Activated CD8-positive, alpha-beta memory T cell treated with anti-CD3 and anti-CD28 coated beads, Interleukin-2, amount 50 U/mL, for 24 hours (primary cell): ENCODE measurements around the gene RGS6.

Experiments
- DNase-seq: peaks from one replicate; pipeline ENCODE4 v3.0.0-alpha.2; 2020; ENCODE audit errors: extremely low read depth

RGS6 gene

GRCh38 chr14:72081137-72081536 is 148.9 kb downstream of the RGS6 start:
- DNase-seq = no peak

DNA sequence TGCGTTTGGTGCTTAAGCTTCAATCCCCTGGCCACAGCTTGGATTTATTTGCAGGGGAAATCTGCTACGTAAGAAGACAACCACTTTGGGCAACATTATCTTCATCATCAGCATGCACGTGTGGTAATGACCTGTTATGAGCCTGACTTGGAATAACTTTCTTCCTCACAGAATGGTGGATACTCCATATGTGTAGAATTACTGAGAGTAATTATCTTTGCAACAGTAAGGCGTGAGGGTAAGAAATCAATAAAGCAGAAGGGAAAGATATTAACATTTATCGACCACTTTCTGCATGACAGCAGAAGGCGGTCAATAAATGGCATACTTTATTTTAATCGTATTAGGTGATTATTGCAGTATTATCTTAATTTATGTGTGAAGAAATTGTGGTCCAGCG is 152.7 kb downstream of the RGS6 start:
- DNase-seq = no peak

GRCh38 chr14:72089625-72090024 is 157.4 kb downstream of the RGS6 start:
- no peak for DNase-seq

DNA sequence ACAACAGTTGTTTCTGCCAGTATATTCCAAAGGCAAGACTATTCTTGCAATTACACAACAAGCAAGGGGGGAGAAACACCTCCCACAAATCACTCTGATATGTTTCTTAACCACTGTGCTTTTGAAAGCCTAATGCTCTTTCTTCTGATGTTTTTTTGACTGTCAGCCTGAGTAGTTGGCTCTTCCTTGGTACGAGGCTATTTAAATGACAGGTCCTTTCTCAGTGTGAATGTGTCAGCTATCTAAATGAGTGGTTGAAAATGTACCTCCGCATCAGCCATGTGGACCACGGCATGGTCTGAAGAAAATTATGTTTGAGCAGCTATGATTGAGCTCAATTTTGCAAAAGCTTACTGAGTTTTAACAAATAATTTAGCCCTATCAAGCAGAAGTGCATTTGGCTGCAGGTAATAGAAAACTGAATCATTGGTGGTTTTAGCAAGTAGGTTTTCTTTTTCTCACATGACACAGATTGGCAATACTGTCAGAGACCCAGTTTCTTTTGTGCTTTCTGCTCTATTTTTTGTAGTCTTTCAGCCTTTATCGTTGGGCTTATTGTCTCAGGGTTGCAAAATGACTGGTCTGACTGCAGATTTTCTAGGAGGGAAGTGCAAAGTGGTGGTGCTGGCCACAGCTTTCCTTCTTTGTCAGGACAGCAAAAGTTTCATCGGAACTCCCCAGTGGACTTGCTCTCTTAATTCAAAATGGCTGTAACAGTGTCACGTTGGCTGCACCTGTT is 162.8 kb downstream of the RGS6 start:
- DNase-seq = no peak

DNA sequence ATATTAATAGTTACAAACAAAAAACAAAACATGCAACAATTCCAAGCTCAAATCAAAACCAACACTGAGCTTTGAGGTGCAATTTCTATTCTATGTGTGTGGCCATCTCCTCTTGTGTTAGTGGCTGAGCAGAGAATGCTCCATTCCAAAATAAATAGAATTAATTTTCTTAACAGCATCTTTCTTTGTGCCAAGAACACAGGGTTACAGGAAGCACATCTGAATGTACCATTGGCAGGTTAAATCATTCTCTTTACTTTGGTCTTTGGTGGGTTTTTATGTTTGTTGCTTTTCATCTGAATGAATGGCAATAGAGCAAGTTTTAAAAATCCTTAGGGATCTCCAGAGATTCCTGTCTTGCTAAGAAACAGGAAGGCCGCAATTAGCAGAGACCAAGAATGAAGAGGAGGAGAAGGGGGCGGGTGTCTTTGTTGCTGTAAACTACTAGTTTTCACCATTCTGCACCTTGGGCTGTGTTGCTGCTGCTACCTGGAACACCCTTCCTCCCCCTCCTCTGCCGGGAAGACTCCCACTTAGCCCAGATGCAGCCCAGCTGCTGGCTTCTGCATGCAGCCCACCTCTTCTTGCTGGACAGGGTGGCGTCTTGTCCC is 165.0 kb downstream of the RGS6 start:
- DNase-seq = no peak

GRCh38 chr14:72098210-72098609 is 166.0 kb downstream of the RGS6 start:
- DNase-seq = no peak

DNA sequence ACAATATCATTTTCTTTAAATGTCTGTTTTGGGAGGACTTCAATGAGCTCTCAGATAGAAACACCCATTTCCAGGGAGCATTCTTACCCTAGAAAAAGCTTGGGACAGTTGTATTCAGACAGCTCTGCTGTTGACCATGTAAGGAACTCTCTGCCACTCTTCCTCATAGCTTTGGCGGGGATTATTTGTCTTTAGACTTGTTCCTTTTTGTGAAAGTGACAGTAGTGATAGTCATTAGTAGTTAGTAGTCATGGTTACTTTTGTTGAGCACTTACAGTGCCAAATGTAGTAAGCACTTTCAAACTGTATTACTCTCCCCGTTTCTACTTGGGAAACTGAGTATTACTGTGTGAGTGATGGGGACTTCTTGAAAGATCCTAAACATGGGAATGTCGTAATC is 167.3 kb downstream of the RGS6 start:
- DNase-seq = no peak

DNA sequence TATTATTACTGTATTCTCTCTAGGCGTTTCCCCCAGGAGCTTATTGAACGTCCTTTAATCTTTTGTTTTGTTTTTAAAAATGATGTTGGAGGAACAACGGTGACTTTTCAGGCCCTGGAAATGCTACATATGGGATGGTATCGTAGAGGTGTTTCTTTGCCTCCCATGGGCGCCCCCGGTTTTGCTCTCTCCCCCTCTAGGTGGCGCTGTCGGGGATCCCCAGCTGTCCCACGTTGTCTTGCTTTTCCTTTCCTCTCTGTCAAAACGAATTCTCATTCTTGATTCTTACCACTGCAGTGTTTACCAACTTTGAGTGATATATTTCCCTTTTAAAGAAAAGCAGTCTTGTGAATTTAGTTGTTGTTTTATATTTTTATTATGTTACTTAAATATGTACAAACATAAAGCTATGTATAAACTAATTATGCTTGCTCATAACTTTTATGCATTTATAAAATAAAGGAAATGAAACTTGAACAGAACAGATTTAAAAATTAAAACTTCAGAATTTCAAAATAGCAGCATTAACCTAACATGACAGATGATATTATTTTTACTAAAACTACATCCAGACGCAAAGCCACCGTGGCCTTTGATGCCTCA is 171.9 kb downstream of the RGS6 start:
- no peak for DNase-seq

DNA sequence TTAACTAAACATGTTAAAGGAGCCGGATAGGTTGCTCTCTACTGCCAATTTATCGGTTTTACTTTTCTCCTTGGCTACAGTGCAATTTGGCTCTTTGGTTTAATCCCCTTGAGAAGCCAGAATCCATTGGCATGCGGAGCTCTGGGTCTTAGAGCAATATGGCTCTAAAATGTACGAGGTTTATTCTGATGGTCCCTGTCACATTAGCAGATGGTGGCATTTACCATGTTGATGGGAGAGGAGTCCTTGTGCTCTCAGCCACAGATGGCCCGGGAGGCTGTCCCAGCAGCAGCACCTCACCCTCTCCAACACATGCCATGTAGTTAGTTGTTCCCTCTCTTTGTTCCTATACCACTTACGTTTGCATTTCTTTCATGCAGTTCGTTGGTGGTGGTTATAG is 179.7 kb downstream of the RGS6 start:
- no peak for DNase-seq

- DNase-seq = no peak
These were observed 186.6 kb downstream of the RGS6 start for GRCh38 chr14:72118841-72119240.

GRCh38 chr14:72120315-72120714 is 188.1 kb downstream of the RGS6 start:
- no peak for DNase-seq

DNA sequence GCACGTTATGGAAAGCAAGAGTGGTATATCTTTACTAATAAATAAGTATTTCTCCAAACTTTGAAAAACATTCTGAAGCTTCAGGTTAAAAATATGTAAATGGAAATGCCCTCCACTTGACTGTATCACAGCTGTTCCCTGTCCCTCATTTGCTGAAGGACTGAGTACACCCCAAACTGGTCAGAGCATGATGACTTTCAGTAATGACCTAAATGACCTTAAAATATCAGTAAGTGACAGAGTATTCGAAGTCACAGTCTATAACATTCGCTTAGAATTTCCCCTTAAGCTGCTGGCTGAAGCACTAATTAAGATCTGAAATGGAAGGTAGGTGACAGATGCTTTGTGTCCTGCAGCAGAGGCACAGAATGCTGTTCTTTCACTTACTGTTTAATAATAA is 191.5 kb downstream of the RGS6 start:
- no peak for DNase-seq

- no peak for DNase-seq
These were observed 191.9 kb downstream of the RGS6 start for GRCh38 chr14:72124171-72124570.

GRCh38 chr14:72126091-72126490 is 193.9 kb downstream of the RGS6 start:
- no peak for DNase-seq

GRCh38 chr14:72126561-72126960 is 194.3 kb downstream of the RGS6 start:
- DNase-seq = no peak

- no peak for DNase-seq
These were observed 196.4 kb downstream of the RGS6 start for GRCh38 chr14:72128629-72129028.

DNA sequence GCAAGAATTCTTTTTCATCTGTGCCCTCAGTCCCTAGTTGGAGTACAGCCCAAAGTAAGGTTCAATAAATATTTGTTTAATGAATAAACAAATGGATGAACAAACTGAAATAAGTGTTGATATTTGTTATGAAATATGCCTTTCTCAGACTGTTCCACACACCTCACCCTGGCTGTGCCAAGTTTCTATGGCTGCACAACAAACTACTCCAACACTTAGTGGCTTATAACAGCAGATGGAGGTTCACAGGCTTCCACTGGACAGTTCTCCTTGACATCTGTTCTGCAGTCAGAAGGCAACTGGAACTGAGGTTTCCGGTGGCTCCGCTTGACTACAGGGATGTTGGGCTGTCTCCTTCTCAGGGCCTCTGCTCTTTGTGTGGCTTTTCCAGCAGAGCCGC is 197.1 kb downstream of the RGS6 start:
- DNase-seq = no peak

GRCh38 chr14:72141084-72141483 is 208.9 kb downstream of the RGS6 start:
- DNase-seq = no peak

DNA sequence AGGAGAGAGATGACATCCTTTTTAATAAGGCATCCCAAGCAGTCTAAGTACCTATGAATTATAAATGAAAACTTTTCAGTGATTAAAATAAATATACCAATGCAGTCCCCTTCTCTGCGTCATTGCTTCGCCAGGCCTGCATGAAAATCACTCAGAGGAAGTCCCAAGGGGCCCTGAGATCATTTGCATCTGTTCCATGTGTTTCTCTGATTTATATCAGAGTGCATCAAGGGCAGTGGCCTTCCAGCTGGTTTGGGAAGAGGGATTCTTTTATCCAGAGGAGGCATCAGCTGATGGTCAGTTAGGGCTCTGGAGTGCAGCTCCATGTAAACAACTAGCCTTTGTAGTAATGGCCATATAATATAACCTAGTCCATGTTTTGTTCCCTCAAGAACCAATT is 210.1 kb downstream of the RGS6 start:
- DNase-seq = no peak

- DNase-seq = no peak
These were observed 214.0 kb downstream of the RGS6 start for GRCh38 chr14:72146241-72146640.

GRCh38 chr14:72154645-72155378 is 222.6 kb downstream of the RGS6 start:
- DNase-seq = no peak

GRCh38 chr14:72155379-72155993 is 223.3 kb downstream of the RGS6 start:
- no peak for DNase-seq
